NT2/D1 (cell line): ENCODE data around the gene NLRC4.

Experiments
- DNase-seq: peaks from one replicate; pipeline ENCODE4 v3.0.0-alpha.2; 2011; ENCODE audit warnings: low read depth, low spot score
- H3K27me3 ChIP-seq: 2 replicates; pipeline ENCODE4 v1.6.0; 2011; ENCODE audit warnings: mild to moderate bottlenecking; ENCODE audit not compliant: insufficient read length, insufficient read depth
- H3K36me3 ChIP-seq: 2 replicates; pipeline ENCODE4 v1.6.1; 2011; ENCODE audit warnings: mild to moderate bottlenecking, low read length, mixed read lengths; ENCODE audit not compliant: insufficient read depth, insufficient read length
- H3K4me1 ChIP-seq: 2 replicates; pipeline ENCODE4 v1.5.1; 2011; ENCODE audit not compliant: insufficient read depth, insufficient read length
- H3K4me3 ChIP-seq: 2 replicates; pipeline ENCODE4 v1.5.1; 2011; ENCODE audit warnings: low read depth; ENCODE audit not compliant: insufficient read length
- H3K9ac ChIP-seq: 2 replicates; pipeline ENCODE4 v1.6.0; 2011; ENCODE audit warnings: low read depth; ENCODE audit not compliant: insufficient read length
- H3K9me3 ChIP-seq: 2 replicates; pipeline ENCODE4 v1.5.1; 2011; ENCODE audit warnings: mild to moderate bottlenecking, low read length; ENCODE audit not compliant: insufficient read depth
- SUZ12 ChIP-seq: IDR thresholded peaks from 2 replicates; pipeline ENCODE4 v1.6.1; 2011; ENCODE audit not compliant: insufficient read length, insufficient read depth; ENCODE audit errors: extremely low read depth
- YY1 ChIP-seq: IDR thresholded peaks from 2 replicates; pipeline ENCODE4 v1.6.1; 2011; ENCODE audit not compliant: insufficient read length, insufficient read depth
- ZNF274 ChIP-seq: IDR thresholded peaks from 2 replicates; pipeline ENCODE4 v1.6.1; 2011; ENCODE audit warnings: mild to moderate bottlenecking, low read depth, low read length

NLRC4 gene

GRCh38 chr2:32272279-32272678, 7.6 kb upstream of the NLRC4 start:
- H3K9me3 ChIP-seq = no peaks in the 10 kb centered on the region
- H3K36me3 ChIP-seq = no peaks in the 10 kb centered on the region
- no peak overlapping the region for H3K4me3 ChIP-seq
- no peaks in the 10 kb centered on the region for H3K27me3 ChIP-seq
- H3K9ac ChIP-seq = no peak overlapping the region
- no peaks in the 10 kb centered on the region for H3K4me1 ChIP-seq
- TF ChIP-seq ZNF274 = no peak
- no peak for TF ChIP-seq SUZ12
- TF ChIP-seq YY1 = no peak
- DNase-seq = no peak

GRCh38 chr2:32271063-32271462, 6.4 kb upstream of the NLRC4 start:
- DNase-seq = no peak
- no peaks in the 10 kb centered on the region for H3K36me3 ChIP-seq
- H3K9me3 ChIP-seq = no peaks in the 10 kb centered on the region
- TF ChIP-seq YY1 (no peak), ZNF274 (no peak), SUZ12 (no peak)
- no peaks in the 10 kb centered on the region for H3K4me1 ChIP-seq
- H3K27me3 ChIP-seq = no peaks in the 10 kb centered on the region
- no peak overlapping the region for H3K4me3 ChIP-seq
- H3K9ac ChIP-seq = no peak overlapping the region

GRCh38 chr2:32262105-32262504, 2.6 kb downstream of the NLRC4 start:
- Histone ChIP-seq H3K9me3 (no peaks in the 10 kb centered on the region), H3K4me3 (no peak overlapping the region), H3K27me3 (no peaks in the 10 kb centered on the region), H3K36me3 (no peaks in the 10 kb centered on the region), H3K4me1 (no peaks in the 10 kb centered on the region), H3K9ac (no peak overlapping the region)
- no peak for DNase-seq
- TF ChIP-seq ZNF274 (no peak), YY1 (no peak), SUZ12 (no peak)

GRCh38 chr2:32260376-32260775, 4.3 kb downstream of the NLRC4 start:
- Histone ChIP-seq H3K9me3 (no peaks in the 10 kb centered on the region), H3K27me3 (no peaks in the 10 kb centered on the region), H3K36me3 (no peaks in the 10 kb centered on the region), H3K9ac (no peak overlapping the region), H3K4me3 (no peak overlapping the region), H3K4me1 (no peaks in the 10 kb centered on the region)
- TF ChIP-seq SUZ12 (no peak), ZNF274 (no peak), YY1 (no peak)
- no peak for DNase-seq

- Histone ChIP-seq H3K4me1 (no peaks in the 10 kb centered on the region), H3K36me3 (no peaks in the 10 kb centered on the region), H3K27me3 (no peaks in the 10 kb centered on the region), H3K4me3 (no peak overlapping the region), H3K9ac (no peak overlapping the region), H3K9me3 (no peaks in the 10 kb centered on the region)
- no peak for TF ChIP-seq SUZ12
- no peak for TF ChIP-seq YY1
- TF ChIP-seq ZNF274 = no peak
- no peak for DNase-seq
Observed at GRCh38 chr2:32258242-32258641, 6.4 kb downstream of the NLRC4 start.

GRCh38 chr2:32250290-32250689, 14.4 kb downstream of the NLRC4 start:
- no peak overlapping the region for H3K9ac ChIP-seq
- H3K9me3 ChIP-seq = no peaks in the 10 kb centered on the region
- no peaks in the 10 kb centered on the region for H3K27me3 ChIP-seq
- no peaks in the 10 kb centered on the region for H3K4me1 ChIP-seq
- no peak for DNase-seq
- TF ChIP-seq ZNF274 = no peak
- TF ChIP-seq YY1 = no peak
- TF ChIP-seq SUZ12 = no peak
- H3K4me3 ChIP-seq = no peak overlapping the region
- no peaks in the 10 kb centered on the region for H3K36me3 ChIP-seq

- TF ChIP-seq ZNF274 = no peak
- no peak for TF ChIP-seq YY1
- TF ChIP-seq SUZ12 = no peak
- Histone ChIP-seq H3K9ac (no peak overlapping the region), H3K9me3 (no peaks in the 10 kb centered on the region), H3K4me1 (no peaks in the 10 kb centered on the region), H3K4me3 (no peak overlapping the region), H3K36me3 (no peaks in the 10 kb centered on the region), H3K27me3 (no peaks in the 10 kb centered on the region)
- no peak for DNase-seq
Observed at GRCh38 chr2:32249731-32250236, 14.9 kb downstream of the NLRC4 start.

GRCh38 chr2:32248299-32248698, 16.4 kb downstream of the NLRC4 start:
- H3K36me3 ChIP-seq = no peaks in the 10 kb centered on the region

More at GRCh38 chr2:32248299-32248698, 16.4 kb downstream of the NLRC4 start:
- Histone ChIP-seq H3K4me1 (no peaks in the 10 kb centered on the region), H3K4me3 (no peak overlapping the region), H3K9me3 (no peaks in the 10 kb centered on the region), H3K27me3 (no peaks in the 10 kb centered on the region), H3K9ac (no peak overlapping the region)
- TF ChIP-seq ZNF274 (no peak), SUZ12 (no peak), YY1 (no peak)
- DNase-seq = no peak
